Measurements from ENCODE around the gene ABHD4. TPM values are rescaled to one million over a fixed set of nuclear protein-coding genes. Genes with fewer than 3 reads are reported as not detected.

The ABHD4 gene
- total and polyA plus RNA-seq, 4 donors = 9.0 to 32.9 (median 11.1) TPM

DNA sequence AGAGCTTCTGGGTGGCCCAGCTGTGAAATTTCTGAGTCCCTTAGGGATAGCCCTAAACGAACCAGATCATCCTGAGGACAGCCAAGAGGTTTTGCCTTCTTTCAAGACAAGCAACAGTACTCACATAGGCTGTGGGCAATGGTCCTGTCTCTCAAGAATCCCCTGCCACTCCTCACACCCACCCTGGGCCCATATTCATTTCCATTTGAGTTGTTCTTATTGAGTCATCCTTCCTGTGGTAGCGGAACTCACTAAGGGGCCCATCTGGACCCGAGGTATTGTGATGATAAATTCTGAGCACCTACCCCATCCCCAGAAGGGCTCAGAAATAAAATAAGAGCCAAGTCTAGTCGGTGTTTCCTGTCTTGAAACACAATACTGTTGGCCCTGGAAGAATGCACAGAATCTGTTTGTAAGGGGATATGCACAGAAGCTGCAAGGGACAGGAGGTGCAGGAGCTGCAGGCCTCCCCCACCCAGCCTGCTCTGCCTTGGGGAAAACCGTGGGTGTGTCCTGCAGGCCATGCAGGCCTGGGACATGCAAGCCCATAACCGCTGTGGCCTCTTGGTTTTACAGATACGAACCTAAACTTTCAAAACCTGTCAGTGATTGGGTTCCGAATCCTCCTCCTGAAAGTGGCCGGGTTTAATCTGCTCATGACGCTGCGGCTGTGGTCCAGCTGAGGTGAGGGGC, 48.0 kb upstream of the ABHD4 start:
- Histone ChIP-seq H3K27me3 (ENCODE audit: control insufficient read depth in 4 of 4, insufficient read depth in 4 of 4, low read length in 3 of 4) (no peaks in the 10 kb centered on the region), H3K9me3 (ENCODE audit: control insufficient read depth in 4 of 4, low read length in 3 of 4) (no peaks in the 10 kb centered on the region), H3K27ac (ENCODE audit: low read depth in 1 of 2, low read length in 2 of 2) (peak overlapping the region in 1 of 2 donors; percentile 20), H3K9ac (ENCODE audit: low read depth in 1 of 2, low read length in 2 of 2) (no peak overlapping the region), H3K4me3 (ENCODE audit: low read depth in 1 of 3, low read length in 3 of 3) (no peak overlapping the region), H3K36me3 (ENCODE audit: control insufficient read depth in 4 of 4, insufficient read depth in 3 of 4, low read depth in 1 of 4, low read length in 3 of 4) (no peaks in the 10 kb centered on the region), H3K4me1 (ENCODE audit: control insufficient read depth in 4 of 4, insufficient read depth in 4 of 4, low read length in 3 of 4) (no peaks in the 10 kb centered on the region)
- DNase-seq (ENCODE audit: low spot score) = no peak
- 72% methylated on average over 11 of the region's 11 CpGs for WGBS
- TF ChIP-seq TAF1 (conservative IDR thresholded peaks at IDR 0.05) (no peak), EGR1 (IDR thresholded peaks at IDR 0.05; ENCODE audit: low read depth in 2 of 2) (no peak), NR2F2 (IDR thresholded peaks at IDR 0.05) (no peak), FOXA2 (IDR thresholded peaks at IDR 0.05) (no peak), HNF4G (IDR thresholded peaks at IDR 0.05) (no peak), RAD21 (IDR thresholded peaks at IDR 0.05) (no peak), HNF4A (conservative IDR thresholded peaks at IDR 0.05) (no peak), FOXA1 (IDR thresholded peaks at IDR 0.05) (no peak), JUND (IDR thresholded peaks at IDR 0.05) (no peak), RXRA (IDR thresholded peaks at IDR 0.05) (no peak), GABPA (IDR thresholded peaks at IDR 0.05 in 1 of 2, conservative IDR thresholded peaks at IDR 0.05 in 1 of 2) (no peak), SP1 (IDR thresholded peaks at IDR 0.05) (no peak), YY1 (IDR thresholded peaks at IDR 0.05) (no peak)
- TF ChIP-seq, protein P1, sequence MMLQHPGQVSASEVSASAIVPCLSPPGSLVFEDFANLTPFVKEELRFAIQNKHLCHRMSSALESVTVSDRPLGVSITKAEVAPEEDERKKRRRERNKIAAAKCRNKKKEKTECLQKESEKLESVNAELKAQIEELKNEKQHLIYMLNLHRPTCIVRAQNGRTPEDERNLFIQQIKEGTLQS (IDR thresholded peaks at IDR 0.05) = no peak
- TF ChIP-seq, protein P2, sequence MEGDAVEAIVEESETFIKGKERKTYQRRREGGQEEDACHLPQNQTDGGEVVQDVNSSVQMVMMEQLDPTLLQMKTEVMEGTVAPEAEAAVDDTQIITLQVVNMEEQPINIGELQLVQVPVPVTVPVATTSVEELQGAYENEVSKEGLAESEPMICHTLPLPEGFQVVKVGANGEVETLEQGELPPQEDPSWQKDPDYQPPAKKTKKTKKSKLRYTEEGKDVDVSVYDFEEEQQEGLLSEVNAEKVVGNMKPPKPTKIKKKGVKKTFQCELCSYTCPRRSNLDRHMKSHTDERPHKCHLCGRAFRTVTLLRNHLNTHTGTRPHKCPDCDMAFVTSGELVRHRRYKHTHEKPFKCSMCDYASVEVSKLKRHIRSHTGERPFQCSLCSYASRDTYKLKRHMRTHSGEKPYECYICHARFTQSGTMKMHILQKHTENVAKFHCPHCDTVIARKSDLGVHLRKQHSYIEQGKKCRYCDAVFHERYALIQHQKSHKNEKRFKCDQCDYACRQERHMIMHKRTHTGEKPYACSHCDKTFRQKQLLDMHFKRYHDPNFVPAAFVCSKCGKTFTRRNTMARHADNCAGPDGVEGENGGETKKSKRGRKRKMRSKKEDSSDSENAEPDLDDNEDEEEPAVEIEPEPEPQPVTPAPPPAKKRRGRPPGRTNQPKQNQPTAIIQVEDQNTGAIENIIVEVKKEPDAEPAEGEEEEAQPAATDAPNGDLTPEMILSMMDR (IDR thresholded peaks at IDR 0.05; ENCODE audit: low read depth, low read length, missing input control) = no peak
- TF ChIP-seq, protein P3, sequence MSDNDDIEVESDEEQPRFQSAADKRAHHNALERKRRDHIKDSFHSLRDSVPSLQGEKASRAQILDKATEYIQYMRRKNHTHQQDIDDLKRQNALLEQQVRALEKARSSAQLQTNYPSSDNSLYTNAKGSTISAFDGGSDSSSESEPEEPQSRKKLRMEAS (IDR thresholded peaks at IDR 0.05) = no peak
- TF ChIP-seq, protein P4, sequence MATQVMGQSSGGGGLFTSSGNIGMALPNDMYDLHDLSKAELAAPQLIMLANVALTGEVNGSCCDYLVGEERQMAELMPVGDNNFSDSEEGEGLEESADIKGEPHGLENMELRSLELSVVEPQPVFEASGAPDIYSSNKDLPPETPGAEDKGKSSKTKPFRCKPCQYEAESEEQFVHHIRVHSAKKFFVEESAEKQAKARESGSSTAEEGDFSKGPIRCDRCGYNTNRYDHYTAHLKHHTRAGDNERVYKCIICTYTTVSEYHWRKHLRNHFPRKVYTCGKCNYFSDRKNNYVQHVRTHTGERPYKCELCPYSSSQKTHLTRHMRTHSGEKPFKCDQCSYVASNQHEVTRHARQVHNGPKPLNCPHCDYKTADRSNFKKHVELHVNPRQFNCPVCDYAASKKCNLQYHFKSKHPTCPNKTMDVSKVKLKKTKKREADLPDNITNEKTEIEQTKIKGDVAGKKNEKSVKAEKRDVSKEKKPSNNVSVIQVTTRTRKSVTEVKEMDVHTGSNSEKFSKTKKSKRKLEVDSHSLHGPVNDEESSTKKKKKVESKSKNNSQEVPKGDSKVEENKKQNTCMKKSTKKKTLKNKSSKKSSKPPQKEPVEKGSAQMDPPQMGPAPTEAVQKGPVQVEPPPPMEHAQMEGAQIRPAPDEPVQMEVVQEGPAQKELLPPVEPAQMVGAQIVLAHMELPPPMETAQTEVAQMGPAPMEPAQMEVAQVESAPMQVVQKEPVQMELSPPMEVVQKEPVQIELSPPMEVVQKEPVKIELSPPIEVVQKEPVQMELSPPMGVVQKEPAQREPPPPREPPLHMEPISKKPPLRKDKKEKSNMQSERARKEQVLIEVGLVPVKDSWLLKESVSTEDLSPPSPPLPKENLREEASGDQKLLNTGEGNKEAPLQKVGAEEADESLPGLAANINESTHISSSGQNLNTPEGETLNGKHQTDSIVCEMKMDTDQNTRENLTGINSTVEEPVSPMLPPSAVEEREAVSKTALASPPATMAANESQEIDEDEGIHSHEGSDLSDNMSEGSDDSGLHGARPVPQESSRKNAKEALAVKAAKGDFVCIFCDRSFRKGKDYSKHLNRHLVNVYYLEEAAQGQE (IDR thresholded peaks at IDR 0.05) = no peak
- TF ChIP-seq, protein P5, sequence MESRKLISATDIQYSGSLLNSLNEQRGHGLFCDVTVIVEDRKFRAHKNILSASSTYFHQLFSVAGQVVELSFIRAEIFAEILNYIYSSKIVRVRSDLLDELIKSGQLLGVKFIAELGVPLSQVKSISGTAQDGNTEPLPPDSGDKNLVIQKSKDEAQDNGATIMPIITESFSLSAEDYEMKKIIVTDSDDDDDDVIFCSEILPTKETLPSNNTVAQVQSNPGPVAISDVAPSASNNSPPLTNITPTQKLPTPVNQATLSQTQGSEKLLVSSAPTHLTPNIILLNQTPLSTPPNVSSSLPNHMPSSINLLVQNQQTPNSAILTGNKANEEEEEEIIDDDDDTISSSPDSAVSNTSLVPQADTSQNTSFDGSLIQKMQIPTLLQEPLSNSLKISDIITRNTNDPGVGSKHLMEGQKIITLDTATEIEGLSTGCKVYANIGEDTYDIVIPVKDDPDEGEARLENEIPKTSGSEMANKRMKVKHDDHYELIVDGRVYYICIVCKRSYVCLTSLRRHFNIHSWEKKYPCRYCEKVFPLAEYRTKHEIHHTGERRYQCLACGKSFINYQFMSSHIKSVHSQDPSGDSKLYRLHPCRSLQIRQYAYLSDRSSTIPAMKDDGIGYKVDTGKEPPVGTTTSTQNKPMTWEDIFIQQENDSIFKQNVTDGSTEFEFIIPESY (IDR thresholded peaks at IDR 0.05) = no peak

Measured in liver (tissue), 9 donors.